A549 (cell line): Measurements from ENCODE around the gene RIMBP3C.

Experiments
- CBX8 ChIP-seq: fragments of 200-600 bp; sonication (generic); IDR thresholded peaks from 2 replicates; pipeline ENCODE4 v1.6.1; 2016
- EP300 ChIP-seq, 2 experiments: fragments of >200 bp; sonication (Bioruptor Twin); formaldehyde crosslinking; IDR thresholded peaks; 2 replicates in 1 of 2; 3 replicates in 1 of 2; pipeline ENCODE4 v1.6.1; 2016 to 2017
- NFE2L2 ChIP-seq: fragments of 150-350 bp; conservative IDR thresholded peaks from 2 replicates; pipeline ENCODE4 v1.6.1; 2014; ENCODE audit warnings: low read length
- SMC3 ChIP-seq: fragments of >200 bp; sonication (Bioruptor Twin); formaldehyde crosslinking; IDR thresholded peaks from 3 replicates; pipeline ENCODE4 v1.6.1; 2018; ENCODE audit warnings: inconsistent platforms
- TF ChIP-seq, protein P1 (sequence below): fragments of 200-600 bp; sonication (generic); IDR thresholded peaks from 2 replicates; pipeline ENCODE4 v1.6.1; 2016; ENCODE audit warnings: antibody characterized with exemption, mild to moderate bottlenecking, moderate library complexity
- TF ChIP-seq, protein P2 (sequence below): fragments of >200 bp; sonication (Bioruptor Twin); formaldehyde crosslinking; IDR thresholded peaks from 3 replicates; pipeline ENCODE4 v1.5.1; 2016

DNA sequence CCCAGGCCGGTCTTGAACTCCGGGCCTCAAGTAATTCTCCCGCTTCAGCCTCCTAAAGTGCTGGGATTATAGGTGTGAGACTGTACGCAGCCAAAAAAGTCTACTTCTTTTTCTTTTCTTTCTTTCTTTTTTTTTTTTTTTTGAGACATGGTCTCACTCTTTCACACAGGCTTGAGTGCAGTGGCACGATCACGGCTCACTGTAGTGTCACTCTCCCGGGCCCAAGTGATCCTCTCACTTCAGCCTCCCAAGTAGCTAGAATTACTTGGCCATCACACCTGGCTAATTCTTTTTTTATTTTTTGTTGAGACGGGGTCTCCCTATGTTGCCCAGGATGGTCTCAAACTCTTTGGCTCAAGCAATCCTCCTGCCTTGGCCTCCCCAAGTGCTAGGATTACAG lies 12.7 kb upstream of the RIMBP3C start:
- TF ChIP-seq CBX8 (no peak), EP300 (IDR thresholded peaks at IDR 0.05) (no peak), NFE2L2 (no peak), SMC3 (no peak)
- TF ChIP-seq, protein P1, sequence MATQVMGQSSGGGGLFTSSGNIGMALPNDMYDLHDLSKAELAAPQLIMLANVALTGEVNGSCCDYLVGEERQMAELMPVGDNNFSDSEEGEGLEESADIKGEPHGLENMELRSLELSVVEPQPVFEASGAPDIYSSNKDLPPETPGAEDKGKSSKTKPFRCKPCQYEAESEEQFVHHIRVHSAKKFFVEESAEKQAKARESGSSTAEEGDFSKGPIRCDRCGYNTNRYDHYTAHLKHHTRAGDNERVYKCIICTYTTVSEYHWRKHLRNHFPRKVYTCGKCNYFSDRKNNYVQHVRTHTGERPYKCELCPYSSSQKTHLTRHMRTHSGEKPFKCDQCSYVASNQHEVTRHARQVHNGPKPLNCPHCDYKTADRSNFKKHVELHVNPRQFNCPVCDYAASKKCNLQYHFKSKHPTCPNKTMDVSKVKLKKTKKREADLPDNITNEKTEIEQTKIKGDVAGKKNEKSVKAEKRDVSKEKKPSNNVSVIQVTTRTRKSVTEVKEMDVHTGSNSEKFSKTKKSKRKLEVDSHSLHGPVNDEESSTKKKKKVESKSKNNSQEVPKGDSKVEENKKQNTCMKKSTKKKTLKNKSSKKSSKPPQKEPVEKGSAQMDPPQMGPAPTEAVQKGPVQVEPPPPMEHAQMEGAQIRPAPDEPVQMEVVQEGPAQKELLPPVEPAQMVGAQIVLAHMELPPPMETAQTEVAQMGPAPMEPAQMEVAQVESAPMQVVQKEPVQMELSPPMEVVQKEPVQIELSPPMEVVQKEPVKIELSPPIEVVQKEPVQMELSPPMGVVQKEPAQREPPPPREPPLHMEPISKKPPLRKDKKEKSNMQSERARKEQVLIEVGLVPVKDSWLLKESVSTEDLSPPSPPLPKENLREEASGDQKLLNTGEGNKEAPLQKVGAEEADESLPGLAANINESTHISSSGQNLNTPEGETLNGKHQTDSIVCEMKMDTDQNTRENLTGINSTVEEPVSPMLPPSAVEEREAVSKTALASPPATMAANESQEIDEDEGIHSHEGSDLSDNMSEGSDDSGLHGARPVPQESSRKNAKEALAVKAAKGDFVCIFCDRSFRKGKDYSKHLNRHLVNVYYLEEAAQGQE, result no peak
- TF ChIP-seq, protein P2, sequence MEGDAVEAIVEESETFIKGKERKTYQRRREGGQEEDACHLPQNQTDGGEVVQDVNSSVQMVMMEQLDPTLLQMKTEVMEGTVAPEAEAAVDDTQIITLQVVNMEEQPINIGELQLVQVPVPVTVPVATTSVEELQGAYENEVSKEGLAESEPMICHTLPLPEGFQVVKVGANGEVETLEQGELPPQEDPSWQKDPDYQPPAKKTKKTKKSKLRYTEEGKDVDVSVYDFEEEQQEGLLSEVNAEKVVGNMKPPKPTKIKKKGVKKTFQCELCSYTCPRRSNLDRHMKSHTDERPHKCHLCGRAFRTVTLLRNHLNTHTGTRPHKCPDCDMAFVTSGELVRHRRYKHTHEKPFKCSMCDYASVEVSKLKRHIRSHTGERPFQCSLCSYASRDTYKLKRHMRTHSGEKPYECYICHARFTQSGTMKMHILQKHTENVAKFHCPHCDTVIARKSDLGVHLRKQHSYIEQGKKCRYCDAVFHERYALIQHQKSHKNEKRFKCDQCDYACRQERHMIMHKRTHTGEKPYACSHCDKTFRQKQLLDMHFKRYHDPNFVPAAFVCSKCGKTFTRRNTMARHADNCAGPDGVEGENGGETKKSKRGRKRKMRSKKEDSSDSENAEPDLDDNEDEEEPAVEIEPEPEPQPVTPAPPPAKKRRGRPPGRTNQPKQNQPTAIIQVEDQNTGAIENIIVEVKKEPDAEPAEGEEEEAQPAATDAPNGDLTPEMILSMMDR, result no peak
